Measurements from ENCODE around the gene HOXB7. TPM values are rescaled to one million over a fixed set of nuclear protein-coding genes. Genes with fewer than 3 reads are reported as not detected.
A peak's percentile ranks its signal among the peaks of the same experiment; 100 is the strongest.

The HOXB7 gene
- total RNA-seq, 1 experiment from 2014 or later, result not detected

DNA sequence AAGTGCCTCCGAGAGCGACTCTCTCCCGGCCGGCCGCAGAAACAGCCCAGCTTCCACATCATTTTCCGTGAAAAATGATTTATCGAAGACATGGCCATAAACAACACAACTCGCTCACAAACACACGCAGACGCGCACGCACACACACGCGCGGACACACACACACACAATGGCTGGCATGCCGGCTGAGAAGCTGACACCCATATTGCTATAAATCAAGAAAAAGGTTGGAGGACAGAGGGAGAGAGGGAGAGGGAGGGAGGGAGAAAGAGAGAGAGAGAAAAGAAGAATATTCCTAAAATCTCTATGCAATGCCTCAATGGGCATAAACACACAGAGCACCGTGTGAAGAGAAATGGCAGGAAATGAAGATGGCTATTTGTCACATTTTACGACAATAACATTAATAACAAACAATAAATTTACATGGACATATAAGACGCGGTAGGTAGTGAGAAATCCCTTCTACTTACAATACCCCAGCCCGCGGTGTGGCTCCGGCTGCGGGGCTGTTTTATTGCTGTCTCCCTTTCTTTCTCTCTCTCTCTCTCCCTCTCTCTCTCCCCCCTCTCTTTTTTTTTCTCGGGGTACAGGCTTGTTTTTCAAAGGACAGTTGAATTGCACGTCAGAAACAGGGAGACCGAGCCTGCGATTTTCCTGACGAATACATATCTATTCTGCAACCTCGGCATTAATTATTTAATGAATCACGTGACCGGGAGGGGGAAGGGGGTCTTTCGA lies 42.1 kb downstream of the HOXB7 start (continued):
- TF ChIP-seq ATF6 (CRISPR knock-in tag; IDR thresholded peaks at IDR 0.05), result no peak
- TF ChIP-seq, protein P1, sequence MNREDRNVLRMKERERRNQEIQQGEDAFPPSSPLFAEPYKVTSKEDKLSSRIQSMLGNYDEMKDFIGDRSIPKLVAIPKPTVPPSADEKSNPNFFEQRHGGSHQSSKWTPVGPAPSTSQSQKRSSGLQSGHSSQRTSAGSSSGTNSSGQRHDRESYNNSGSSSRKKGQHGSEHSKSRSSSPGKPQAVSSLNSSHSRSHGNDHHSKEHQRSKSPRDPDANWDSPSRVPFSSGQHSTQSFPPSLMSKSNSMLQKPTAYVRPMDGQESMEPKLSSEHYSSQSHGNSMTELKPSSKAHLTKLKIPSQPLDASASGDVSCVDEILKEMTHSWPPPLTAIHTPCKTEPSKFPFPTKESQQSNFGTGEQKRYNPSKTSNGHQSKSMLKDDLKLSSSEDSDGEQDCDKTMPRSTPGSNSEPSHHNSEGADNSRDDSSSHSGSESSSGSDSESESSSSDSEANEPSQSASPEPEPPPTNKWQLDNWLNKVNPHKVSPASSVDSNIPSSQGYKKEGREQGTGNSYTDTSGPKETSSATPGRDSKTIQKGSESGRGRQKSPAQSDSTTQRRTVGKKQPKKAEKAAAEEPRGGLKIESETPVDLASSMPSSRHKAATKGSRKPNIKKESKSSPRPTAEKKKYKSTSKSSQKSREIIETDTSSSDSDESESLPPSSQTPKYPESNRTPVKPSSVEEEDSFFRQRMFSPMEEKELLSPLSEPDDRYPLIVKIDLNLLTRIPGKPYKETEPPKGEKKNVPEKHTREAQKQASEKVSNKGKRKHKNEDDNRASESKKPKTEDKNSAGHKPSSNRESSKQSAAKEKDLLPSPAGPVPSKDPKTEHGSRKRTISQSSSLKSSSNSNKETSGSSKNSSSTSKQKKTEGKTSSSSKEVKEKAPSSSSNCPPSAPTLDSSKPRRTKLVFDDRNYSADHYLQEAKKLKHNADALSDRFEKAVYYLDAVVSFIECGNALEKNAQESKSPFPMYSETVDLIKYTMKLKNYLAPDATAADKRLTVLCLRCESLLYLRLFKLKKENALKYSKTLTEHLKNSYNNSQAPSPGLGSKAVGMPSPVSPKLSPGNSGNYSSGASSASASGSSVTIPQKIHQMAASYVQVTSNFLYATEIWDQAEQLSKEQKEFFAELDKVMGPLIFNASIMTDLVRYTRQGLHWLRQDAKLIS (CRISPR knock-in tag; IDR thresholded peaks at IDR 0.05; ENCODE audit: borderline replicate concordance), result no peak
- TF ChIP-seq NFYB (CRISPR knock-in tag; conservative IDR thresholded peaks at IDR 0.05; ENCODE audit: low read depth), result no peak
- no peak for TF ChIP-seq GRHL2 (CRISPR knock-in tag; IDR thresholded peaks at IDR 0.05; ENCODE audit: insufficient replicate concordance, severe bottlenecking)
- no peak for TF ChIP-seq ZNF416 (CRISPR knock-in tag; IDR thresholded peaks at IDR 0.05)

DNA sequence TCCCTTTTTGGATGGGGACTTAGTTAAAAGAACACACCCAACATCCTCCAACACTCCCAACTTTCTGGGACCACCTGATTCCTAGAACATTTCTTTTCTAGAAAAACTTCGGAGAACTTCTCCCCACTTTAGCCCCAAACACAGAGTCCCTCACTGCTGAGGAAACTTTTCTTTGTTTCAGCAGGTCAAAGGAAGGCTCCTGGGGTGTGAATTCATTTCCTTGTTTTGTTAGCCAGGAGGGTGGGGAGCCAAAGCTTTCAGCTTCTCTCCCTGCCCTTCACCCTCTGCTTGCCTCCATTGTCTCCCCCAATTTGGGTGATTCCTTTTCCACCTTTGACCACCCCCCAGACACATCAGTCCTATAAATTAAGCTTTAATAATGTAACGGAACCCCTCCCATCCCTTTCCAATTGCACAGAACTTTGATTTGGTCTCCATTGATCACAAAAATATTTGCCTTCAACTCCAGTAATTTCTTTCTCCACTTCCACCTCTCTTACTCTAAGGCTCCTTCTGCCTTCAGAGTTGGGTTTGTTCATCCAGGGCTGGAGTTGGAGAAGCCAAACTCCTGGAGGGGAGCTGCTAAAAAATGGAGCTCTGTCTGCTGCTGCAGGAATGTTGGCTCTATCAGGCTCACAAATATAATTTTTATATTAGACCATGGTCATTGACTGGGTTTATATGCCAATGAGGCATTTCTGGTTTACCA lies 43.0 kb downstream of the HOXB7 start:
- peaks cover 13% of the 10 kb centered on the region; the same call in 1 of the 2 replicates for H3K27me3 Mint-ChIP-seq (ENCODE audit: low read depth)
- H3K36me3 Mint-ChIP-seq, result no peaks in the 10 kb centered on the region
- ChIA-PET CTCF (interaction anchor here (0.6 to 1.0 kb wide), 2 partner anchors 69 to 104 kb away, joined by 3 to 8 read pairs (median 4); no protein-coding TSS in a partner anchor), POLR2A (no interaction called here)
- ATAC-seq, result peak; percentile 8; the same call in 1 of the 2 replicates
- H3K27ac Mint-ChIP-seq, result no peak overlapping the region
- H3K4me3 Mint-ChIP-seq, result no peak overlapping the region
- no peaks in the 10 kb centered on the region for H3K9me3 Mint-ChIP-seq
- peaks cover 30% of the 10 kb centered on the region for H3K4me1 Mint-ChIP-seq
- no peak for DNase-seq (ENCODE audit: low spot score)
- TF ChIP-seq, protein P2, sequence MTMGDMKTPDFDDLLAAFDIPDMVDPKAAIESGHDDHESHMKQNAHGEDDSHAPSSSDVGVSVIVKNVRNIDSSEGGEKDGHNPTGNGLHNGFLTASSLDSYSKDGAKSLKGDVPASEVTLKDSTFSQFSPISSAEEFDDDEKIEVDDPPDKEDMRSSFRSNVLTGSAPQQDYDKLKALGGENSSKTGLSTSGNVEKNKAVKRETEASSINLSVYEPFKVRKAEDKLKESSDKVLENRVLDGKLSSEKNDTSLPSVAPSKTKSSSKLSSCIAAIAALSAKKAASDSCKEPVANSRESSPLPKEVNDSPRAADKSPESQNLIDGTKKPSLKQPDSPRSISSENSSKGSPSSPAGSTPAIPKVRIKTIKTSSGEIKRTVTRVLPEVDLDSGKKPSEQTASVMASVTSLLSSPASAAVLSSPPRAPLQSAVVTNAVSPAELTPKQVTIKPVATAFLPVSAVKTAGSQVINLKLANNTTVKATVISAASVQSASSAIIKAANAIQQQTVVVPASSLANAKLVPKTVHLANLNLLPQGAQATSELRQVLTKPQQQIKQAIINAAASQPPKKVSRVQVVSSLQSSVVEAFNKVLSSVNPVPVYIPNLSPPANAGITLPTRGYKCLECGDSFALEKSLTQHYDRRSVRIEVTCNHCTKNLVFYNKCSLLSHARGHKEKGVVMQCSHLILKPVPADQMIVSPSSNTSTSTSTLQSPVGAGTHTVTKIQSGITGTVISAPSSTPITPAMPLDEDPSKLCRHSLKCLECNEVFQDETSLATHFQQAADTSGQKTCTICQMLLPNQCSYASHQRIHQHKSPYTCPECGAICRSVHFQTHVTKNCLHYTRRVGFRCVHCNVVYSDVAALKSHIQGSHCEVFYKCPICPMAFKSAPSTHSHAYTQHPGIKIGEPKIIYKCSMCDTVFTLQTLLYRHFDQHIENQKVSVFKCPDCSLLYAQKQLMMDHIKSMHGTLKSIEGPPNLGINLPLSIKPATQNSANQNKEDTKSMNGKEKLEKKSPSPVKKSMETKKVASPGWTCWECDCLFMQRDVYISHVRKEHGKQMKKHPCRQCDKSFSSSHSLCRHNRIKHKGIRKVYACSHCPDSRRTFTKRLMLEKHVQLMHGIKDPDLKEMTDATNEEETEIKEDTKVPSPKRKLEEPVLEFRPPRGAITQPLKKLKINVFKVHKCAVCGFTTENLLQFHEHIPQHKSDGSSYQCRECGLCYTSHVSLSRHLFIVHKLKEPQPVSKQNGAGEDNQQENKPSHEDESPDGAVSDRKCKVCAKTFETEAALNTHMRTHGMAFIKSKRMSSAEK (CRISPR knock-in tag; IDR thresholded peaks at IDR 0.05; ENCODE audit: borderline replicate concordance), result no peak
- TF ChIP-seq STAT6 (CRISPR knock-in tag; conservative IDR thresholded peaks at IDR 0.05; ENCODE audit: low read depth) (no peak), PRRX2 (CRISPR knock-in tag; IDR thresholded peaks at IDR 0.05) (no peak), GABPB1 (CRISPR knock-in tag; IDR thresholded peaks at IDR 0.05) (no peak), NFATC4 (CRISPR knock-in tag; IDR thresholded peaks at IDR 0.05) (no peak), CREB1 (CRISPR knock-in tag; IDR thresholded peaks at IDR 0.05) (no peak), RELA (CRISPR knock-in tag; IDR thresholded peaks at IDR 0.05; ENCODE audit: borderline replicate concordance) (no peak), EMX1 (CRISPR knock-in tag; IDR thresholded peaks at IDR 0.05) (no peak), ZNF219 (CRISPR knock-in tag; IDR thresholded peaks at IDR 0.05; ENCODE audit: borderline replicate concordance) (no peak), IRF1 (CRISPR knock-in tag; IDR thresholded peaks at IDR 0.05) (no peak), TP53 (CRISPR knock-in tag; IDR thresholded peaks at IDR 0.05) (no peak)
- TF ChIP-seq, protein P1 (CRISPR knock-in tag; IDR thresholded peaks at IDR 0.05; ENCODE audit: borderline replicate concordance), result no peak
